ENCODE results near the gene ANKMY1. TPM values are rescaled to one million over a fixed set of nuclear protein-coding genes. Genes with fewer than 3 reads are reported as not detected.

ANKMY1 gene
- total and polyA plus RNA-seq, 2 of the 8 experiments (the other 6 are each of a cell fraction or from before 2014, with no cell fraction given): 4.5 to 4.8 TPM

DNA sequence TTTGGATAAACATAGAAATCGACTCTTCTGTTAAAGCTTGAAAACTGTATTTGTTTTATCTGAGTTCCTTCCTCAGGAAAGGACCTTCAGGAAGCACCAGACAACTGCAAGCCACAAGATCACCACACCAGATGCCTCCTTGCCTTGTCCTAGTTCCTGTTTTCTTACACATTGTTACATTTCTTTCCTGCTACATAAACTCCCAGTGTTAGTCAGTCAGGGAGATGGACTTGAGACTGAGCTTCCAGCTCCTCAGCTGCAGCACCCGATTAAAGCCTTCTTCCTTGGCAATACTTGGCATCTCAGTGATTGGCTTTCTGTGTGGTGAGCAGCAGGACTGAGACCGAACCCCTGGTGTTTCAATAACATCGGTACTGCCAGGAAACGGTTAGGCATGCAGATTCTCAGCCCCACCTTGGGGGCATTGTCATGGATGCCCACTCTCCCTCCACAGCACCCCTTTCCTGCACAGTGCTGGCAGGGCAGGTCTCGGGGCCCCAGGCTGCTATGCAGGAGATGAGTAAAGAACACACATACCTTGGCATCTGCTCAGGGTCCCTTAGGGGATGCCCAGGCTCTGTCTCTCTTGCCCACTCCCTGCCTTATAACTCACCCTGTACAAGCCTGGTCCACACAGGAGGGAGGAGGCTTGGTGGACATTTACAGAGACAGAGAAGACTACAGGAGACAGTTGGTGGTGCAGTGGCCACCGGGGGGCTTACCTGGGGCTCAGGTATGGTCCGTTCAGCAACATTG is 32.6 kb downstream of the ANKMY1 start:
- no peak for FAIRE-seq
- H3K4me1 ChIP-seq (replicated peaks in 1 of 4; ENCODE audit: control insufficient read depth in 3 of 4, insufficient read depth in 4 of 4, low read length in 3 of 4): peaks cover 0 to 5% (median 3%) of the 10 kb centered on the region in 4 experiments; a peak in 4 of 7 replicates
- TF ChIP-seq BRCA1 (IDR thresholded peaks at IDR 0.05; ENCODE audit: low read depth, low read length) (no peak), RFX5 (IDR thresholded peaks at IDR 0.05; ENCODE audit: borderline replicate concordance, low read depth, low read length) (no peak), NANOG (IDR thresholded peaks at IDR 0.05; ENCODE audit: insufficient read depth, low read depth, low read length, poor library complexity, severe bottlenecking) (no peak), SRF (IDR thresholded peaks at IDR 0.05; ENCODE audit: low read depth, low read length) (no peak), CEBPB (IDR thresholded peaks at IDR 0.05; ENCODE audit: low read depth, low read length) (no peak), TEAD4 (IDR thresholded peaks at IDR 0.05; ENCODE audit: low read depth, low read length) (no peak), TCF12 (IDR thresholded peaks at IDR 0.05; ENCODE audit: low read depth, low read length) (no peak), ASH2L (IDR thresholded peaks at IDR 0.05; ENCODE audit: low read length) (no peak), EGR1 (IDR thresholded peaks at IDR 0.05; ENCODE audit: borderline replicate concordance, low read depth, low read length) (no peak), CBX5 (IDR thresholded peaks at IDR 0.05; ENCODE audit: low read depth, low read length) (no peak), SAP30 (IDR thresholded peaks at IDR 0.05; ENCODE audit: insufficient read depth, insufficient replicate concordance, low read length) (no peak), TBP (IDR thresholded peaks at IDR 0.05; ENCODE audit: low read depth, low read length) (no peak), FOSL1 (IDR thresholded peaks at IDR 0.05; ENCODE audit: insufficient read depth, low read depth, low read length) (no peak), MAFK (IDR thresholded peaks at IDR 0.05; ENCODE audit: low read depth, low read length) (no peak)

More for the DNA sequence above, 32.6 kb downstream of the ANKMY1 start:
- Histone ChIP-seq H2BK15ac (ENCODE audit: low read length) (no peak overlapping the region), H3K27me3 (replicated peaks in 1 of 4; ENCODE audit: control insufficient read depth in 3 of 4, extremely low read depth in 1 of 4, insufficient read depth in 3 of 4, low read length in 3 of 4) (peaks cover 0 to 9% (median 7%) of the 10 kb centered on the region in 4 experiments; a peak in 4 of 7 replicates), H3K4me3 (ENCODE audit: extremely low read depth in 1 of 4, insufficient read depth in 2 of 4, low read depth in 3 of 4, low read length in 4 of 4) (no peak overlapping the region), H3K4me2 (ENCODE audit: insufficient read depth in 1 of 2, low read depth in 2 of 2, low read length in 2 of 2) (no peak overlapping the region), H3K4ac (replicated peaks; ENCODE audit: insufficient read length, low read depth, low read length) (no peak overlapping the region), H2BK120ac (replicated peaks; ENCODE audit: low read depth, low read length) (no peak overlapping the region), H3K79me2 (ENCODE audit: control insufficient read depth in 1 of 2, insufficient read depth in 2 of 2, low read length in 2 of 2) (no peaks in the 10 kb centered on the region), H3K56ac (replicated peaks; ENCODE audit: insufficient read length, low read depth, low read length) (no peak overlapping the region), H3K79me1 (ENCODE audit: low read depth, low read length) (no peaks in the 10 kb centered on the region; the same call in 1 of the 2 replicates), H2BK20ac (ENCODE audit: low read length) (no peak overlapping the region), H4K20me1 (replicated peaks in 1 of 2; ENCODE audit: control insufficient read depth in 1 of 2, insufficient read depth in 2 of 2, low read length in 2 of 2) (peaks cover 0 to 5% of the 10 kb centered on the region in 2 experiments), H2BK5ac (ENCODE audit: low read depth, low read length) (no peak overlapping the region), H3K23ac (ENCODE audit: insufficient read length) (no peak overlapping the region), H3K18ac (ENCODE audit: extremely low read depth, low read length) (no peak overlapping the region), H3K27ac (ENCODE audit: low read depth, low read length) (no peak overlapping the region), H2AFZ (ENCODE audit: low read length) (no peak overlapping the region), H3K14ac (ENCODE audit: insufficient read length) (no peak overlapping the region), H4K5ac (ENCODE audit: insufficient read length, low read depth, low read length) (no peak overlapping the region), H3K9ac (replicated peaks in 1 of 4; ENCODE audit: extremely low read depth in 1 of 4, low read depth in 3 of 4, low read length in 3 of 4) (no peak overlapping the region), H3K36me3 (ENCODE audit: control insufficient read depth in 2 of 4, insufficient read depth in 4 of 4, low read length in 3 of 4) (no peaks in the 10 kb centered on the region; a peak in 1 of 8 replicates), H4K8ac (ENCODE audit: extremely low read depth, insufficient read depth, low read length) (no peak overlapping the region), H3K9me3 (ENCODE audit: insufficient read depth in 2 of 2, low read depth in 1 of 2, low read length in 1 of 2) (peaks cover 29 to 62% of the 10 kb centered on the region in 2 experiments), H2BK12ac (ENCODE audit: low read depth, low read length) (no peak overlapping the region), H4K91ac (replicated peaks; ENCODE audit: insufficient read length, low read length) (no peak overlapping the region), H2AK5ac (ENCODE audit: low read depth, low read length) (no peak overlapping the region), H3K23me2 (ENCODE audit: low read depth, low read length) (peaks cover 12% of the 10 kb centered on the region; the same call in 1 of the 2 replicates)
- ChIA-PET CTCF (ENCODE audit: partially characterized antibody) (interaction anchor here (3.4 kb wide), 1 partner anchor 12 kb away, joined by 14 read pairs; no protein-coding TSS in a partner anchor), POLR2A (ENCODE audit: partially characterized antibody) (no interaction called here)
- DNase-seq (ENCODE audit: low read depth in 1 of 2, low spot score in 2 of 2): peak in 1 of 2 experiments; percentile 8
- WGBS, 2 experiments (ENCODE audit: extremely low coverage in 1 of 2, insufficient coverage in 1 of 2, insufficient read length in 1 of 2, insufficient replicate concordance in 2 of 2, low coverage in 1 of 2, low lambda C conversion rate in 2 of 2, missing lambda C conversion rate in 1 of 2): 73% methylated on average over 8 of the region's 8 CpGs; no CpG with 5 or more reads in 1 of the 2 experiments
